GM12878 (cell line): ENCODE results near the gene ANO9. TPM values are rescaled to one million over a fixed set of nuclear protein-coding genes. Genes with fewer than 3 reads are reported as not detected.
A peak's percentile ranks its signal among the peaks of the same experiment; 100 is the strongest.

Experiments used
- ATAC-seq: fragments of 200-7000 bp; cut with Tn5 transposase; 3 replicates; pipeline ENCODE4 v1.9.1; 2020; ENCODE audit warnings: mild to moderate bottlenecking, moderate library complexity
- BruUV-seq: library from RNA; stranded (reverse); fragments of 400-500 nt; replicated peaks from 2 replicates; lab custom pipeline; 2021; lab: Mats Ljungman, UMichigan
- CTCF ChIA-PET: fragments of 300-600 bp; sonication (Branson Sonifier 250); formaldehyde crosslinking; extraction: SDS; loops from one replicate; lab custom pipeline; 2021; ENCODE audit warnings: inconsistent platforms; lab: Yijun Ruan, JAX
- POLR2A ChIA-PET: fragments of 350-600 bp; formaldehyde crosslinking; extraction: SDS; loops from one replicate; lab custom pipeline; 2021; ENCODE audit warnings: inconsistent platforms; lab: Charles Lee
- RAD21 ChIA-PET: fragments of 300-600 bp; sonication (Branson Sonifier 250); formaldehyde crosslinking; loops from one replicate; lab custom pipeline; 2023; ENCODE audit warnings: antibody characterized with exemption; ENCODE audit not compliant: unreplicated experiment; lab: Charles Lee
- SMC1A ChIA-PET: fragments of 300-600 bp; sonication (Branson Sonifier 250); formaldehyde crosslinking; loops from one replicate; lab custom pipeline; 2023; ENCODE audit not compliant: unreplicated experiment, uncharacterized antibody; lab: Charles Lee
- DNase-seq: peaks from one replicate; pipeline ENCODE4 v3.0.0-alpha.2; 2011; ENCODE audit warnings: low read depth, low spot score
- FAIRE-seq: peaks from 3 replicates; lab custom pipeline; 2011; peaks lifted over from hg19 to GRCh38; lab: Jason Lieb, UNC
- H2AFZ ChIP-seq: 2 replicates; pipeline ENCODE4 v1.6.0; 2011; ENCODE audit warnings: low read depth, low read length, control low read depth; ENCODE audit not compliant: control insufficient read depth
- H3K27ac ChIP-seq: 2 replicates; pipeline ENCODE4 v1.5.1; 2011; ENCODE audit warnings: control low read depth; ENCODE audit not compliant: control insufficient read depth, insufficient read depth
- H3K27me3 ChIP-seq, 2 experiments: replicated peaks in 1 of 2; 2 replicates each; pipeline versions ENCODE4 v1.6.0 to v1.6.1; 2011; ENCODE audit warnings: low read length in 1 of 2; ENCODE audit not compliant: control insufficient read depth in 2 of 2, insufficient read depth in 2 of 2
- H3K36me3 ChIP-seq, 2 experiments: 2 replicates each; pipeline ENCODE4 v1.5.1; 2011; ENCODE audit warnings: low read length in 1 of 2; ENCODE audit not compliant: control insufficient read depth in 2 of 2, insufficient read depth in 2 of 2
- H3K4me1 ChIP-seq: 2 replicates; pipeline ENCODE4 v1.6.1; 2011; ENCODE audit warnings: mild to moderate bottlenecking, low read length, moderate library complexity, mixed read lengths; ENCODE audit not compliant: control insufficient read depth, insufficient read depth
- H3K4me2 ChIP-seq: 2 replicates; pipeline ENCODE4 v1.6.0; 2011; ENCODE audit warnings: control low read depth; ENCODE audit not compliant: control insufficient read depth, insufficient read depth
- H3K4me3 ChIP-seq: fragments of 200-600 bp; sonication (generic); 2 replicates; pipeline ENCODE4 v1.5.1; 2016
- H3K79me2 ChIP-seq: 2 replicates; pipeline ENCODE4 v1.6.0; 2011; ENCODE audit warnings: low read length; ENCODE audit not compliant: control insufficient read depth, insufficient read depth
- H3K9ac ChIP-seq: 2 replicates; pipeline ENCODE4 v1.8.0; 2011; ENCODE audit warnings: low read length, control low read depth, mixed read lengths; ENCODE audit not compliant: control insufficient read depth, insufficient read depth
- H3K9me3 ChIP-seq: replicated peaks from 3 replicates; pipeline ENCODE4 v1.5.1; 2011; ENCODE audit warnings: mild to moderate bottlenecking, low read length; ENCODE audit not compliant: control insufficient read depth, insufficient read depth
- H4K20me1 ChIP-seq: 2 replicates; pipeline ENCODE4 v1.6.0; 2011; ENCODE audit not compliant: control insufficient read depth, insufficient read depth
- E2F4 ChIP-seq: IDR thresholded peaks from 2 replicates; pipeline ENCODE4 v1.6.1; 2012; ENCODE audit warnings: low read depth, low read length, improper control_type of control experiment
- HCFC1 ChIP-seq: fragments of 150-350 bp; IDR thresholded peaks from 2 replicates; pipeline ENCODE4 v1.6.1; 2014; ENCODE audit warnings: low read length
- KLF5 ChIP-seq: fragments of 450-650 bp; IDR thresholded peaks from 2 replicates; pipeline ENCODE4 v1.6.1; 2014; ENCODE audit warnings: mild to moderate bottlenecking; ENCODE audit not compliant: partially characterized antibody
- POU2F2 ChIP-seq: IDR thresholded peaks from 3 replicates; pipeline ENCODE4 v1.6.1; 2011; ENCODE audit warnings: low read depth, mild to moderate bottlenecking, low read length, borderline replicate concordance
- RELA ChIP-seq: fragments of 450-650 bp; IDR thresholded peaks from 2 replicates; pipeline ENCODE4 v1.8.0; 2014; ENCODE audit warnings: borderline replicate concordance; ENCODE audit not compliant: partially characterized antibody
- SMAD5 ChIP-seq: IDR thresholded peaks from 2 replicates; pipeline ENCODE4 v1.6.1; 2016; ENCODE audit warnings: antibody characterized with exemption, low read depth
- ZSCAN29 ChIP-seq: fragments of 450-650 bp; IDR thresholded peaks from 2 replicates; pipeline ENCODE4 v1.6.1; 2017; ENCODE audit warnings: mild to moderate bottlenecking, moderate library complexity
- ZZZ3 ChIP-seq: IDR thresholded peaks from 2 replicates; pipeline ENCODE4 v1.6.1; 2011; ENCODE audit warnings: low read depth; ENCODE audit not compliant: control insufficient read depth, insufficient read length
- WGBS: methylation state at CpG from one replicate; pipeline ENCODE4 v1.1.6; 2016; ENCODE audit warnings: low lambda C conversion rate; ENCODE audit not compliant: insufficient replicate concordance, insufficient coverage; ENCODE audit errors: missing lambda C conversion rate; 5-methylcytosine and 5-hydroxymethylcytosine counted together
- in situ Hi-C: fragments of 300-500 bp; cut with MboI; formaldehyde crosslinking; loops from 9 replicates; pipeline ENCODE4 v1.14.3; 2018; ENCODE audit warnings: mixed read lengths
- intact Hi-C: fragments of 100-400 bp; cut with micrococcal nuclease; formaldehyde crosslinking; loops from one replicate; pipeline ENCODE4 v1.14.2; 2022; ENCODE audit not compliant: unreplicated experiment
- polyA plus RNA-seq, 11 experiments: library from polyadenylated mRNA; depleted of rRNA in 4 of 11; unstranded in 6 of 11; stranded (reverse) in 5 of 11; fragments of >200 nt; fragmentation: Nextera tagmentation in 4 of 11; fragmentation: Illumina TruSeq in 1 of 11; extraction: Ambion mirVana in 4 of 11; extraction: Trizol in 1 of 11; gene quantifications; 1 replicate in 1 of 11; 2 replicates in 10 of 11; pipeline versions ENCODE4 v1.2.1 to v1.2.3, GENCODE V29; 2011 to 2016; ENCODE audit warnings: inconsistent platforms in 2 of 11, missing spikeins in 2 of 11, low read depth in 1 of 11
- total RNA-seq, 4 experiments: library from RNA; depleted of rRNA in 3 of 4; stranded (reverse); fragments of >200 nt in 3 of 4; fragmentation: Illumina TruSeq in 1 of 4; extraction: Trizol in 1 of 4; gene quantifications; 2 replicates each; pipeline versions ENCODE4 v1.2.1 to v1.2.3, GENCODE V29; 2013 to 2021

The ANO9 gene
- total and polyA plus RNA-seq, 10 of the 15 experiments (the other 5 are each of a cell fraction or from before 2014, with no cell fraction given), result 0.21 to 42.3 (median 12.0) TPM

- 19% methylated on average over 40 of the region's 45 CpGs for WGBS
- BruUV-seq, result no TSS peak
- no peaks in the 10 kb centered on the region for H3K36me3 ChIP-seq
- intact Hi-C loops, result no loop called here
- H3K9ac ChIP-seq, result no peak overlapping the region; the same call in 1 of the 2 replicates
- peak overlapping the region; percentile 79 for H3K4me2 ChIP-seq
- no peaks in the 10 kb centered on the region for H3K27me3 ChIP-seq
- TF ChIP-seq RELA (no peak), ZSCAN29 (no peak), E2F4 (no peak), SMAD5 (no peak), HCFC1 (no peak), ZZZ3 (no peak), POU2F2 (no peak), KLF5 (no peak)
- no peak for FAIRE-seq
- POLR2A ChIA-PET, result no interaction called here
- H3K4me3 ChIP-seq, result peak overlapping the region; percentile 60; the same call in 1 of the 2 replicates
- CTCF ChIA-PET, result no interaction called here
- DNase-seq, result no peak
- RAD21 ChIA-PET, result no interaction called here
- H3K4me1 ChIP-seq, result peaks cover 8% of the 10 kb centered on the region
- SMC1A ChIA-PET, result no interaction called here
- H4K20me1 ChIP-seq, result no peaks in the 10 kb centered on the region
- H2AFZ ChIP-seq, result peak overlapping the region; percentile 55
- no peak for ATAC-seq
- in situ Hi-C loops, result no loop called here
- H3K79me2 ChIP-seq, result no peaks in the 10 kb centered on the region
- H3K9me3 ChIP-seq, result no peaks in the 10 kb centered on the region
- H3K27ac ChIP-seq, result no peak overlapping the region
These were observed 25.6 kb downstream of the ANO9 start for GRCh38 chr11:416051-416756.
